MM.1S (cell line): ENCODE results near the gene PDXDC1.

ENCODE experiments used
- CTCF ChIP-seq: fragments of 300-600 bp; sonication (generic); IDR thresholded peaks from 2 replicates; pipeline ENCODE4 v1.5.1; 2016; ENCODE audit warnings: antibody characterized with exemption, low read length, mixed read lengths
- EZH2phosphoT487 ChIP-seq: fragments of 300-600 bp; sonication (generic); IDR thresholded peaks from 2 replicates; pipeline ENCODE4 v1.6.1; 2018; ENCODE audit warnings: antibody characterized with exemption, low read length

GRCh38 chr16:15057681-15058417 lies 83.0 kb downstream of the PDXDC1 start:
- TF ChIP-seq CTCF (no peak), EZH2phosphoT487 (no peak)
